C4-2B (cell line): Measurements from ENCODE around the gene SYNE2.

Experiments used
- CTCF ChIP-seq: fragments of 450-650 bp; conservative IDR thresholded peaks from 2 replicates; pipeline ENCODE4 v1.5.1; 2017; ENCODE audit warnings: mild to moderate bottlenecking
- ZFX ChIP-seq: fragments of 450-650 bp; IDR thresholded peaks from 2 replicates; pipeline ENCODE4 v1.6.1; 2017

GRCh38 chr14:63857466-63858030 is 4.7 kb downstream of the SYNE2 start:
- TF ChIP-seq CTCF = no peak
- TF ChIP-seq ZFX = no peak
